Esophagus muscularis mucosa (tissue), 3 donors: ENCODE measurements around the gene ERI2.

Experiments
- EP300 ChIP-seq: sonication (generic); formaldehyde crosslinking; IDR thresholded peaks from one replicate; pipeline ENCODE4 v1.6.1; 2017; ENCODE audit warnings: antibody characterized with exemption
- TF ChIP-seq, protein P1 (sequence below), 3 experiments: fragments of 200-600 bp in 2 of 3; fragments of 450-650 bp in 1 of 3; sonication (generic) in 2 of 3; IDR thresholded peaks; one replicate each; pipeline ENCODE4 v1.5.1; 2017 to 2019; ENCODE audit warnings: antibody characterized with exemption in 3 of 3, mild to moderate bottlenecking in 2 of 3, moderate library complexity in 1 of 3

DNA sequence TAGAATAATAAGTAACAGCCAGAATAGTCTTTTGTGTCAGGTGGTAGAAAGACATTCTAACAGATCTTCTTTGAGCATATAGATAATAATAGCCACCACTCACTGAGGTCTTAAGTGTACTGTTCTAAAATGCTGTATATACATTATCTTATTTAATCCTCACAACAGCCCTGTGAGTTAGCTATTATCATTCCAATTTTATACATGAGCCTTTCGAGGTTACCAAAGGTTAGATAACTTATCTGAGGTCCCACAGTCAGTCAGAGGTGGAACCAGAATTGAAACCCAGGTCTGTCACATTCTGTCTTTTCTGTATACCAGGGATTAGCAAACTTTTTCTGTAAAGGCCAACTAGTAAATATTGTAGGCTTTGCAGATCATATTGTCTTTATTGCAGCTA is 23.3 kb upstream of the ERI2 start:
- TF ChIP-seq EP300: no peak
- TF ChIP-seq, protein P1, sequence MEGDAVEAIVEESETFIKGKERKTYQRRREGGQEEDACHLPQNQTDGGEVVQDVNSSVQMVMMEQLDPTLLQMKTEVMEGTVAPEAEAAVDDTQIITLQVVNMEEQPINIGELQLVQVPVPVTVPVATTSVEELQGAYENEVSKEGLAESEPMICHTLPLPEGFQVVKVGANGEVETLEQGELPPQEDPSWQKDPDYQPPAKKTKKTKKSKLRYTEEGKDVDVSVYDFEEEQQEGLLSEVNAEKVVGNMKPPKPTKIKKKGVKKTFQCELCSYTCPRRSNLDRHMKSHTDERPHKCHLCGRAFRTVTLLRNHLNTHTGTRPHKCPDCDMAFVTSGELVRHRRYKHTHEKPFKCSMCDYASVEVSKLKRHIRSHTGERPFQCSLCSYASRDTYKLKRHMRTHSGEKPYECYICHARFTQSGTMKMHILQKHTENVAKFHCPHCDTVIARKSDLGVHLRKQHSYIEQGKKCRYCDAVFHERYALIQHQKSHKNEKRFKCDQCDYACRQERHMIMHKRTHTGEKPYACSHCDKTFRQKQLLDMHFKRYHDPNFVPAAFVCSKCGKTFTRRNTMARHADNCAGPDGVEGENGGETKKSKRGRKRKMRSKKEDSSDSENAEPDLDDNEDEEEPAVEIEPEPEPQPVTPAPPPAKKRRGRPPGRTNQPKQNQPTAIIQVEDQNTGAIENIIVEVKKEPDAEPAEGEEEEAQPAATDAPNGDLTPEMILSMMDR (IDR thresholded peaks at IDR 0.05): no peak
